HL-60 (cell line): ENCODE measurements around the gene CGRRF1.

ENCODE experiments used
- DNase-seq, 2 experiments: peaks; one replicate each; pipeline ENCODE4 v3.0.0-alpha.2; 2010 to 2020; ENCODE audit warnings: low read depth in 1 of 2, low spot score in 1 of 2
- H3K27ac ChIP-seq: fragments of 250-450 bp; sonication (Bioruptor Pico); replicated peaks from 2 replicates; pipeline ENCODE4 v1.5.1; 2020; ENCODE audit warnings: mild to moderate bottlenecking, moderate library complexity
- H3K27me3 ChIP-seq: fragments of 250-450 bp; sonication (Bioruptor Pico); 2 replicates; pipeline ENCODE4 v1.5.1; 2021; ENCODE audit warnings: mild to moderate bottlenecking, moderate library complexity; ENCODE audit not compliant: insufficient read depth, poor library complexity, severe bottlenecking
- H3K4me3 ChIP-seq: replicated peaks from 2 replicates; pipeline ENCODE4 v1.5.1; 2011; ENCODE audit warnings: mild to moderate bottlenecking, control low read depth, low read length; ENCODE audit not compliant: insufficient read depth
- GABPA ChIP-seq: IDR thresholded peaks from 2 replicates; pipeline ENCODE4 v1.6.1; 2012; ENCODE audit warnings: low read depth
- POLR2AphosphoS5 ChIP-seq: IDR thresholded peaks from 2 replicates; pipeline ENCODE4 v1.6.1; 2012; ENCODE audit warnings: low read depth
- REST ChIP-seq: IDR thresholded peaks from 2 replicates; pipeline ENCODE4 v1.6.1; 2012; ENCODE audit warnings: low read depth; ENCODE audit not compliant: insufficient replicate concordance
- SPI1 ChIP-seq: IDR thresholded peaks from 2 replicates; pipeline ENCODE4 v1.6.1; 2012; ENCODE audit warnings: low read depth, mild to moderate bottlenecking, borderline replicate concordance
- long read RNA-seq: library from polyadenylated mRNA; unstranded; transcript quantifications from one replicate; pipeline ENCODE4 v2.0.0, GENCODE V29; 2020
- TF ChIP-seq, protein P1 (sequence below): IDR thresholded peaks from one replicate; pipeline ENCODE4 v1.5.1; 2011; ENCODE audit warnings: low read length, control low read depth, inconsistent platforms; ENCODE audit not compliant: insufficient read depth

The CGRRF1 gene
- long read RNA-seq, transcript CGRRF1-201 (6 exons, 2,057 nt), result major isoform, 48 of 59 reads
- long read RNA-seq, partial matches to known transcripts, result 1 of 59 reads
- long read RNA-seq, other reads (novel, unspliced or antisense), result 10 of 59 reads

GRCh38 chr14:54509546-54510501 lies at the start of gene CGRRF1:
Gene CGRRF1 (plus strand): TSS chr14:54509906. CDS start chr14:54509960, 54 bp downstream.
- Histone ChIP-seq H3K27ac (peak within 1 kb of the TSS; percentile 50), H3K27me3 (no peaks in the 10 kb centered on the region), H3K4me3 (peak within 1 kb of the TSS; percentile 100)
- TF ChIP-seq, protein P1, sequence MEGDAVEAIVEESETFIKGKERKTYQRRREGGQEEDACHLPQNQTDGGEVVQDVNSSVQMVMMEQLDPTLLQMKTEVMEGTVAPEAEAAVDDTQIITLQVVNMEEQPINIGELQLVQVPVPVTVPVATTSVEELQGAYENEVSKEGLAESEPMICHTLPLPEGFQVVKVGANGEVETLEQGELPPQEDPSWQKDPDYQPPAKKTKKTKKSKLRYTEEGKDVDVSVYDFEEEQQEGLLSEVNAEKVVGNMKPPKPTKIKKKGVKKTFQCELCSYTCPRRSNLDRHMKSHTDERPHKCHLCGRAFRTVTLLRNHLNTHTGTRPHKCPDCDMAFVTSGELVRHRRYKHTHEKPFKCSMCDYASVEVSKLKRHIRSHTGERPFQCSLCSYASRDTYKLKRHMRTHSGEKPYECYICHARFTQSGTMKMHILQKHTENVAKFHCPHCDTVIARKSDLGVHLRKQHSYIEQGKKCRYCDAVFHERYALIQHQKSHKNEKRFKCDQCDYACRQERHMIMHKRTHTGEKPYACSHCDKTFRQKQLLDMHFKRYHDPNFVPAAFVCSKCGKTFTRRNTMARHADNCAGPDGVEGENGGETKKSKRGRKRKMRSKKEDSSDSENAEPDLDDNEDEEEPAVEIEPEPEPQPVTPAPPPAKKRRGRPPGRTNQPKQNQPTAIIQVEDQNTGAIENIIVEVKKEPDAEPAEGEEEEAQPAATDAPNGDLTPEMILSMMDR, result no peak
- TF ChIP-seq REST (no peak), GABPA (no peak), SPI1 (no peak), POLR2AphosphoS5 (peak; percentile 20; the same call in 1 of the 2 replicates)
- DNase-seq, result peak; percentile 87 to 97

- no peak for DNase-seq
- Histone ChIP-seq H3K27ac (no peak overlapping the region), H3K27me3 (no peaks in the 10 kb centered on the region), H3K4me3 (no peak overlapping the region)
- TF ChIP-seq POLR2AphosphoS5 (no peak), GABPA (no peak), REST (no peak), SPI1 (no peak)
- TF ChIP-seq, protein P1, result no peak
Observed at GRCh38 chr14:54462048-54462447, 47.7 kb upstream of the CGRRF1 start.

- Histone ChIP-seq H3K27me3 (no peaks in the 10 kb centered on the region), H3K4me3 (no peak overlapping the region), H3K27ac (no peak overlapping the region)
- TF ChIP-seq GABPA (no peak), SPI1 (no peak), POLR2AphosphoS5 (no peak), REST (no peak)
- TF ChIP-seq, protein P1, result no peak
- no peak for DNase-seq
Observed at GRCh38 chr14:54465654-54466053, 44.1 kb upstream of the CGRRF1 start.
